Erythroblast (primary cell): Measurements from ENCODE around the gene BBS7.

ENCODE experiments used
- GATA1 ChIP-seq: IDR thresholded peaks from 2 replicates; pipeline ENCODE4 v1.6.1; 2011; ENCODE audit warnings: low read depth, mild to moderate bottlenecking, control low read depth, low read length, moderate library complexity
- POLR2A ChIP-seq: IDR thresholded peaks from 2 replicates; pipeline ENCODE4 v1.6.1; 2011; ENCODE audit warnings: mild to moderate bottlenecking, low read length

- no peak for TF ChIP-seq POLR2A
- no peak for TF ChIP-seq GATA1
Observed at GRCh38 chr4:121879135-121879534, 8.9 kb upstream of the BBS7 start.
